Measurements from ENCODE around the gene PDE8A.

DNA sequence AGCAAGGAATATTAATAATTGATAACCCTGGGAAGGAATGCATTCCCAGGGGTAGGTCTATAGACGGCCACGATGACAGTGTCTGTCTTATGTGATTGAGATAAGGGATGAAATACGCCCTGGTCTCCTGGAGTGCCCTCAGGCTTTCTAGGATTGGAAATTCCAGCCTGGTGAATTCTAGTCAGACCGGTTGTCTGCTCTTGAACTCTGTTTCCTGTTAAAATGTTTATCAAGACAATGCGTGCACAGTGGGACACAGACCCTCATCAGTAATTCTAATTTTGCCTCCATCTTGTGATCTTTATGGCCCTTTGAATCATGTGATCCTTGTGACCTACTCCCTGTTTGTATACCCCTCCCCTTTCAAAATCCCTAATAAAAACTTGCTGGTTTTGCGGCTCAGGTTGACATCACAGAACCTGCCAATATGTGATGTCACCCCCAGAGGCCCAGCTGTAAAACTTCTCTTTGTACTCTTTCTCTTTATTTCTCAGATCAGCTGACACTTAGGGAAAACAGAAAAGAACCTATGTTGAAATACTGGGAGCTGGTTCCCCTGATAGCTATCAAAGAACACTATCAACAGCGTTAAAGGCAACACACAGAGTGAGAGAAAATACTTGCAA, 183.3 kb downstream of the PDE8A start:
- TF ChIP-seq, protein P1, sequence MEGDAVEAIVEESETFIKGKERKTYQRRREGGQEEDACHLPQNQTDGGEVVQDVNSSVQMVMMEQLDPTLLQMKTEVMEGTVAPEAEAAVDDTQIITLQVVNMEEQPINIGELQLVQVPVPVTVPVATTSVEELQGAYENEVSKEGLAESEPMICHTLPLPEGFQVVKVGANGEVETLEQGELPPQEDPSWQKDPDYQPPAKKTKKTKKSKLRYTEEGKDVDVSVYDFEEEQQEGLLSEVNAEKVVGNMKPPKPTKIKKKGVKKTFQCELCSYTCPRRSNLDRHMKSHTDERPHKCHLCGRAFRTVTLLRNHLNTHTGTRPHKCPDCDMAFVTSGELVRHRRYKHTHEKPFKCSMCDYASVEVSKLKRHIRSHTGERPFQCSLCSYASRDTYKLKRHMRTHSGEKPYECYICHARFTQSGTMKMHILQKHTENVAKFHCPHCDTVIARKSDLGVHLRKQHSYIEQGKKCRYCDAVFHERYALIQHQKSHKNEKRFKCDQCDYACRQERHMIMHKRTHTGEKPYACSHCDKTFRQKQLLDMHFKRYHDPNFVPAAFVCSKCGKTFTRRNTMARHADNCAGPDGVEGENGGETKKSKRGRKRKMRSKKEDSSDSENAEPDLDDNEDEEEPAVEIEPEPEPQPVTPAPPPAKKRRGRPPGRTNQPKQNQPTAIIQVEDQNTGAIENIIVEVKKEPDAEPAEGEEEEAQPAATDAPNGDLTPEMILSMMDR (IDR thresholded peaks at IDR 0.05) = no peak
- no peak for TF ChIP-seq POLR2A (IDR thresholded peaks at IDR 0.05)

Data from right lobe of liver (tissue), 4 donors.